Liver (tissue), 9 donors: Measurements from ENCODE around the gene ANP32B. TPM values are rescaled to one million over a fixed set of nuclear protein-coding genes. Genes with fewer than 3 reads are reported as not detected.
A peak's percentile ranks its signal among the peaks of the same experiment; 100 is the strongest.

Source experiments
- DNase-seq: peaks from one replicate; pipeline ENCODE4 v3.0.0-alpha.2; 2017; ENCODE audit warnings: low spot score
- H3K27ac ChIP-seq, 2 donors: one replicate each; pipeline ENCODE4 v1.7.0; 2013; ENCODE audit warnings: inconsistent platforms in 2 of 2, low read length in 2 of 2, control low read depth in 1 of 2, low read depth in 1 of 2, mild to moderate bottlenecking in 1 of 2
- H3K27me3 ChIP-seq, 4 donors: one replicate each; pipeline versions ENCODE4 v1.6.1 to v1.7.0; 2013; ENCODE audit warnings: low read length in 3 of 4, inconsistent platforms in 1 of 4, mild to moderate bottlenecking in 1 of 4, moderate library complexity in 1 of 4; ENCODE audit not compliant: control insufficient read depth in 4 of 4, insufficient read depth in 4 of 4
- H3K36me3 ChIP-seq, 4 donors: one replicate each; pipeline versions ENCODE4 v1.6.1 to v1.7.0; 2013; ENCODE audit warnings: low read length in 3 of 4, mild to moderate bottlenecking in 3 of 4, low read depth in 1 of 4, moderate library complexity in 1 of 4; ENCODE audit not compliant: control insufficient read depth in 4 of 4, insufficient read depth in 3 of 4
- H3K4me1 ChIP-seq, 4 donors: one replicate each; pipeline versions ENCODE4 v1.6.1 to v1.7.0; 2013; ENCODE audit warnings: low read length in 3 of 4, mild to moderate bottlenecking in 3 of 4, moderate library complexity in 1 of 4; ENCODE audit not compliant: control insufficient read depth in 4 of 4, insufficient read depth in 4 of 4
- H3K4me3 ChIP-seq, 3 donors: one replicate each; pipeline versions ENCODE4 v1.6.1 to v1.7.0; 2013; ENCODE audit warnings: low read length in 3 of 3, control low read depth in 1 of 3, low read depth in 1 of 3, mild to moderate bottlenecking in 1 of 3
- H3K9ac ChIP-seq, 2 donors: one replicate each; pipeline ENCODE4 v1.7.0; 2013; ENCODE audit warnings: low read length in 2 of 2, mild to moderate bottlenecking in 2 of 2, moderate library complexity in 2 of 2, control low read depth in 1 of 2, low read depth in 1 of 2
- H3K9me3 ChIP-seq, 4 donors: one replicate each; pipeline versions ENCODE4 v1.6.1 to v1.7.0; 2013; ENCODE audit warnings: low read length in 3 of 4; ENCODE audit not compliant: control insufficient read depth in 4 of 4
- EGR1 ChIP-seq, 2 donors: IDR thresholded peaks; 2 replicates each; pipeline ENCODE4 v1.6.1; 2016 to 2018; ENCODE audit warnings: antibody characterized with exemption in 2 of 2, low read depth in 2 of 2
- FOXA2 ChIP-seq: IDR thresholded peaks from 2 replicates; pipeline ENCODE4 v1.6.1; 2016; ENCODE audit warnings: antibody characterized with exemption
- HNF4A ChIP-seq, 2 donors: conservative IDR thresholded peaks; 2 replicates each; pipeline ENCODE4 v1.6.1; 2016; ENCODE audit warnings: antibody characterized with exemption in 2 of 2, mild to moderate bottlenecking in 2 of 2
- JUND ChIP-seq, 2 donors: IDR thresholded peaks; 2 replicates each; pipeline ENCODE4 v1.6.1; 2016; ENCODE audit warnings: antibody characterized with exemption in 2 of 2
- MAX ChIP-seq: IDR thresholded peaks from 2 replicates; pipeline ENCODE4 v1.6.1; 2016; ENCODE audit warnings: antibody characterized with exemption
- NR2F2 ChIP-seq: IDR thresholded peaks from 2 replicates; pipeline ENCODE4 v1.6.1; 2016; ENCODE audit warnings: antibody characterized with exemption
- RAD21 ChIP-seq, 2 donors: IDR thresholded peaks; 2 replicates each; pipeline ENCODE4 v1.6.1; 2016; ENCODE audit warnings: antibody characterized with exemption in 2 of 2, mild to moderate bottlenecking in 2 of 2
- RXRA ChIP-seq, 2 donors: IDR thresholded peaks; 2 replicates each; pipeline ENCODE4 v1.6.1; 2017 to 2018; ENCODE audit warnings: antibody characterized with exemption in 2 of 2, mild to moderate bottlenecking in 1 of 2
- YY1 ChIP-seq: IDR thresholded peaks from 2 replicates; pipeline ENCODE4 v1.6.1; 2016; ENCODE audit warnings: antibody characterized with exemption, mild to moderate bottlenecking
- WGBS: extraction: QIAGEN DNeasy Blood & Tissue Kit; methylation state at CpG from one replicate; pipeline ENCODE4 v1.1.7; 2013; 5-methylcytosine and 5-hydroxymethylcytosine counted together
- polyA plus RNA-seq, 2 donors: library from polyadenylated mRNA; stranded (reverse) in 1 of 2; unstranded in 1 of 2; fragments of 200-250 nt in 1 of 2; fragments of >200 nt in 1 of 2; fragmentation: Nextera tagmentation in 1 of 2; extraction: Ambion mirVana in 1 of 2; gene quantifications; one replicate each; pipeline versions ENCODE4 v1.2.1 to v1.2.3, GENCODE V29; 2013 to 2015
- total RNA-seq, 2 donors: library from RNA; depleted of rRNA; stranded (reverse); fragments of >200 nt; gene quantifications; one replicate each; pipeline ENCODE4 v1.2.3, GENCODE V29; 2014
- TF ChIP-seq, protein P1 (sequence below): IDR thresholded peaks from 2 replicates; pipeline ENCODE4 v1.6.1; 2016; ENCODE audit warnings: antibody characterized with exemption, mild to moderate bottlenecking
- TF ChIP-seq, protein P2 (sequence below): fragments of 150-350 bp; IDR thresholded peaks from 2 replicates; pipeline ENCODE4 v1.5.1; 2017; ENCODE audit warnings: improper control_type of control experiment, low read depth, low read length; ENCODE audit not compliant: missing input control
- donor health status: healthy.
- donor health status: healthy.
- donor health status: healthy.
- donor health status: healthy.
- donor health status: healthy.

Gene ANP32B
- total and polyA plus RNA-seq, 4 donors = 4.0 to 39.4 (median 27.0) TPM

DNA sequence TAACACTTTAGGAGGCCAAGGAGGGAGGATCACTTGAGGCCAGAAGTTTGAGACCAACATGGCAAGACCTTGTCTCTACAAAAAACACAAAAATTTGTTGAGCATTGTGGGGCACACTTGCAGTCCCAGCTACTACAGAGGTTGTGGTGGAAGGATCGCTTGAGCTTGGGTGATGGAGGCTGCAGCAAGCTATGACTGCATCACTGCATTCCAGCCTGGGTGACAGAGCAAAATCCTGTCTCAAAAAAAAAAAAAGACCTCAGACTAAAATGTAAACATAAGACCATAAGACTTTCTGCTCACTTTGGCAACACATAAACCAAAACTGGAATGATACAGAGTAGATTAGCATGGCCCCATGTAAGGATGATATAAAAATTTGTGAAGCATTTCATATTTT is 48.8 kb downstream of the ANP32B start:
- Histone ChIP-seq H3K27ac (no peak overlapping the region), H3K4me1 (peaks cover 0 to 6% (median 2%) of the 10 kb centered on the region in 4 donors), H3K36me3 (no peaks in the 10 kb centered on the region), H3K9ac (no peak overlapping the region), H3K27me3 (no peaks in the 10 kb centered on the region), H3K9me3 (no peaks in the 10 kb centered on the region), H3K4me3 (no peak overlapping the region)
- no peak for DNase-seq
- WGBS = 92% methylated on average over 1 of the region's 1 CpG
- TF ChIP-seq, protein P1, sequence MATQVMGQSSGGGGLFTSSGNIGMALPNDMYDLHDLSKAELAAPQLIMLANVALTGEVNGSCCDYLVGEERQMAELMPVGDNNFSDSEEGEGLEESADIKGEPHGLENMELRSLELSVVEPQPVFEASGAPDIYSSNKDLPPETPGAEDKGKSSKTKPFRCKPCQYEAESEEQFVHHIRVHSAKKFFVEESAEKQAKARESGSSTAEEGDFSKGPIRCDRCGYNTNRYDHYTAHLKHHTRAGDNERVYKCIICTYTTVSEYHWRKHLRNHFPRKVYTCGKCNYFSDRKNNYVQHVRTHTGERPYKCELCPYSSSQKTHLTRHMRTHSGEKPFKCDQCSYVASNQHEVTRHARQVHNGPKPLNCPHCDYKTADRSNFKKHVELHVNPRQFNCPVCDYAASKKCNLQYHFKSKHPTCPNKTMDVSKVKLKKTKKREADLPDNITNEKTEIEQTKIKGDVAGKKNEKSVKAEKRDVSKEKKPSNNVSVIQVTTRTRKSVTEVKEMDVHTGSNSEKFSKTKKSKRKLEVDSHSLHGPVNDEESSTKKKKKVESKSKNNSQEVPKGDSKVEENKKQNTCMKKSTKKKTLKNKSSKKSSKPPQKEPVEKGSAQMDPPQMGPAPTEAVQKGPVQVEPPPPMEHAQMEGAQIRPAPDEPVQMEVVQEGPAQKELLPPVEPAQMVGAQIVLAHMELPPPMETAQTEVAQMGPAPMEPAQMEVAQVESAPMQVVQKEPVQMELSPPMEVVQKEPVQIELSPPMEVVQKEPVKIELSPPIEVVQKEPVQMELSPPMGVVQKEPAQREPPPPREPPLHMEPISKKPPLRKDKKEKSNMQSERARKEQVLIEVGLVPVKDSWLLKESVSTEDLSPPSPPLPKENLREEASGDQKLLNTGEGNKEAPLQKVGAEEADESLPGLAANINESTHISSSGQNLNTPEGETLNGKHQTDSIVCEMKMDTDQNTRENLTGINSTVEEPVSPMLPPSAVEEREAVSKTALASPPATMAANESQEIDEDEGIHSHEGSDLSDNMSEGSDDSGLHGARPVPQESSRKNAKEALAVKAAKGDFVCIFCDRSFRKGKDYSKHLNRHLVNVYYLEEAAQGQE = no peak
- TF ChIP-seq MAX (no peak), RAD21 (IDR thresholded peaks at IDR 0.05) (no peak), FOXA2 (no peak), HNF4A (conservative IDR thresholded peaks at IDR 0.05) (no peak), YY1 (no peak), RXRA (IDR thresholded peaks at IDR 0.05) (no peak), JUND (IDR thresholded peaks at IDR 0.05) (no peak), EGR1 (IDR thresholded peaks at IDR 0.05; ENCODE audit: low read depth in 2 of 2) (no peak)

DNA sequence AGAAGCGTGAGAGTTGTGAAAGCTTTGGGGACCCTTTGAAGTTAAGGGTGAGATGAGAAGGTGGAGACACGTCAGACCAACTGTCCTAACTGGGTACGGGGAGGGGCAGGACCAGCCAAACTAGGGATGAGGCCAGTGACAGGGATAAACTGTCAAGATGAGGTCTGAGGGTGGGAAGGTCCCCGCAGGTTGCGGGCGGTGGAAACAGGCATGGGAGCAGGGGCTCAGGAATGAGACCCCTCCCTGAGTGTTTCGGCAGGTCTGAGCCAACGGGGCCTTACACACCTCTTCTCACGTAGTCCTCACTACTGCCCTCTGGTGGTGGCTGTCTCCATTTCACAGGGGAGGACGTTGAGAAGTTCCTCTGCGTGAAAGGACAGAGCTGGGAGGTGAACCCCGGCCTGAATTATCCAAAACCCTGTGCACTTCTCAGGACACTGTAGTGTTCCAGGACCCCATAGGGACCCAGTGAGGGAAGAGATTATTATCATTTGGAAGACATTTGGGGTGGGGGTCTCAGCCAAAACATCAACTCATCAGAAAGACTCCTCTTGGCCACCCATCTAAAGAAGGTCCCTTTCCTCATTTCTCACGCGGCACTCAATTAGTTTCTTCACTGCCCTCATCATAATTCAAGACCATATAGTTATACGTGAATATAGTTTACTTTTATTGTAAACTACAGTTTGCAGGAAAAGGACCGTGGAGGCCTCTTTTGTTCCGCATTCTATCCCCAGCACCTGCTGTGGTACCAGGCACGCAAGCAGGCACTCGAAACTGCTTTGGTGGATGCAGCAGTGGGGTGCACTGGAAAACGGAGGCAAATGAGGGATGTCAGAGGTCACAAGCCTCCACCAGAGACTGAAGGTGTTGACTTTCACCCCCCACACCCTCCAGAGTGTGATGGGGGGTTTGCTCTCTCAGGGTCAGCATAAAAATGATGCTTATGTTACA is 51.7 kb downstream of the ANP32B start:
- WGBS = 40% methylated on average over 20 of the region's 20 CpGs
- H3K9ac ChIP-seq = no peak overlapping the region
- no peak overlapping the region for H3K27ac ChIP-seq
- H3K27me3 ChIP-seq = no peaks in the 10 kb centered on the region
- TF ChIP-seq RAD21 (IDR thresholded peaks at IDR 0.05) (peak; percentile 70 to 80), RXRA (IDR thresholded peaks at IDR 0.05) (no peak)
- TF ChIP-seq, protein P2, sequence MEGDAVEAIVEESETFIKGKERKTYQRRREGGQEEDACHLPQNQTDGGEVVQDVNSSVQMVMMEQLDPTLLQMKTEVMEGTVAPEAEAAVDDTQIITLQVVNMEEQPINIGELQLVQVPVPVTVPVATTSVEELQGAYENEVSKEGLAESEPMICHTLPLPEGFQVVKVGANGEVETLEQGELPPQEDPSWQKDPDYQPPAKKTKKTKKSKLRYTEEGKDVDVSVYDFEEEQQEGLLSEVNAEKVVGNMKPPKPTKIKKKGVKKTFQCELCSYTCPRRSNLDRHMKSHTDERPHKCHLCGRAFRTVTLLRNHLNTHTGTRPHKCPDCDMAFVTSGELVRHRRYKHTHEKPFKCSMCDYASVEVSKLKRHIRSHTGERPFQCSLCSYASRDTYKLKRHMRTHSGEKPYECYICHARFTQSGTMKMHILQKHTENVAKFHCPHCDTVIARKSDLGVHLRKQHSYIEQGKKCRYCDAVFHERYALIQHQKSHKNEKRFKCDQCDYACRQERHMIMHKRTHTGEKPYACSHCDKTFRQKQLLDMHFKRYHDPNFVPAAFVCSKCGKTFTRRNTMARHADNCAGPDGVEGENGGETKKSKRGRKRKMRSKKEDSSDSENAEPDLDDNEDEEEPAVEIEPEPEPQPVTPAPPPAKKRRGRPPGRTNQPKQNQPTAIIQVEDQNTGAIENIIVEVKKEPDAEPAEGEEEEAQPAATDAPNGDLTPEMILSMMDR = peak; percentile 81
- no peaks in the 10 kb centered on the region for H3K36me3 ChIP-seq
- peaks cover 0 to 6% (median 2%) of the 10 kb centered on the region in 4 donors for H3K4me1 ChIP-seq
- no peak overlapping the region for H3K4me3 ChIP-seq
- DNase-seq = peak; percentile 91
- no peaks in the 10 kb centered on the region for H3K9me3 ChIP-seq

GRCh38 chr9:98037357-98037756 is 54.2 kb downstream of the ANP32B start:
- DNase-seq = no peak
- H3K4me1 ChIP-seq = peaks cover 0 to 6% (median 2%) of the 10 kb centered on the region in 4 donors
- no peak overlapping the region for H3K4me3 ChIP-seq

More at GRCh38 chr9:98037357-98037756, 54.2 kb downstream of the ANP32B start:
- no peaks in the 10 kb centered on the region for H3K27me3 ChIP-seq
- no peaks in the 10 kb centered on the region for H3K36me3 ChIP-seq
- peak; percentile 76 for TF ChIP-seq NR2F2
- TF ChIP-seq EGR1 (IDR thresholded peaks at IDR 0.05; ENCODE audit: low read depth in 2 of 2) = no peak
- H3K9me3 ChIP-seq = no peaks in the 10 kb centered on the region
- no peak overlapping the region for H3K27ac ChIP-seq
- H3K9ac ChIP-seq = no peak overlapping the region
